HepG2 (cell line): ENCODE measurements around the gene TCERG1L. TPM values are rescaled to one million over a fixed set of nuclear protein-coding genes. Genes with fewer than 3 reads are reported as not detected.

ENCODE experiments used
- ATAC-seq: fragments of 200-7000 bp; cut with Tn5 transposase; 3 replicates; pipeline ENCODE4 v1.9.1; 2020; ENCODE audit warnings: mild to moderate bottlenecking, moderate library complexity
- BruUV-seq: library from RNA; stranded (reverse); fragments of 400-500 nt; replicated peaks from 2 replicates; lab custom pipeline; 2021; lab: Mats Ljungman, UMichigan
- CTCF ChIA-PET: fragments of 300-600 bp; formaldehyde crosslinking; extraction: SDS; loops from one replicate; lab custom pipeline; 2021; ENCODE audit warnings: low total read pairs, inconsistent platforms, low intra/inter-chr PET ratio; lab: Yijun Ruan, JAX
- POLR2A ChIA-PET: fragments of 350-600 bp; sonication (Branson Sonifier 250); formaldehyde crosslinking; loops from one replicate; lab custom pipeline; 2020; ENCODE audit warnings: antibody characterized with exemption, inconsistent platforms; lab: Yijun Ruan, JAX
- DNase-seq: peaks from one replicate; pipeline ENCODE4 v3.0.0-alpha.2; 2015; ENCODE audit warnings: low spot score
- FAIRE-seq: peaks from 3 replicates; lab custom pipeline; 2011; peaks lifted over from hg19 to GRCh38; lab: Jason Lieb, UNC
- H2AFZ ChIP-seq: one replicate; pipeline ENCODE4 v1.6.1; 2011; ENCODE audit warnings: low read length, inconsistent platforms
- H3K27ac ChIP-seq: fragments of 300-600 bp; 3 replicates; pipeline ENCODE4 v1.8.0; 2011; ENCODE audit warnings: mixed run types, mild to moderate bottlenecking, mixed read lengths, low read length, inconsistent platforms; ENCODE audit not compliant: insufficient read depth; ENCODE audit errors: extremely low read length
- H3K27me3 ChIP-seq, 2 experiments: fragments of 200-600 bp in 1 of 2; 2 replicates in 1 of 2; 3 replicates in 1 of 2; pipeline versions ENCODE4 v1.6.0 to v1.8.0; 2011; ENCODE audit warnings: low read length in 2 of 2, mild to moderate bottlenecking in 2 of 2, moderate library complexity in 2 of 2, inconsistent platforms in 1 of 2; ENCODE audit not compliant: insufficient read depth in 2 of 2, control insufficient read depth in 1 of 2
- H3K36me3 ChIP-seq, 2 experiments: fragments of 200-600 bp in 1 of 2; replicated peaks in 1 of 2; 2 replicates in 1 of 2; 3 replicates in 1 of 2; pipeline versions ENCODE4 v1.5.1 to v1.8.0; 2011; ENCODE audit warnings: low read length in 2 of 2, inconsistent platforms in 1 of 2; ENCODE audit not compliant: insufficient read depth in 2 of 2, control insufficient read depth in 1 of 2
- H3K4me1 ChIP-seq: 2 replicates; pipeline ENCODE4 v1.5.1; 2012; ENCODE audit warnings: low read length, inconsistent platforms; ENCODE audit not compliant: insufficient read depth
- H3K4me2 ChIP-seq: 2 replicates; pipeline ENCODE4 v1.6.0; 2011; ENCODE audit warnings: low read depth, low read length, inconsistent platforms
- H3K4me3 ChIP-seq, 3 experiments: fragments of 200-600 bp in 1 of 3; sonication (generic), shearing (Covaris generic) in 1 of 3; replicated peaks in 1 of 3; 2 replicates each; pipeline ENCODE4 v1.5.1; 2011 to 2016; ENCODE audit warnings: low read length in 3 of 3, inconsistent platforms in 2 of 3, low read depth in 2 of 3, mild to moderate bottlenecking in 2 of 3, control low read depth in 1 of 3, mixed read lengths in 1 of 3; ENCODE audit not compliant: insufficient read depth in 1 of 3
- H3K79me2 ChIP-seq: one replicate; pipeline ENCODE4 v1.6.1; 2011; ENCODE audit warnings: low read length, inconsistent platforms; ENCODE audit not compliant: insufficient read depth
- H3K9ac ChIP-seq: 2 replicates; pipeline ENCODE4 v1.6.0; 2011; ENCODE audit warnings: mild to moderate bottlenecking, low read depth, low read length, inconsistent platforms; ENCODE audit not compliant: insufficient read depth
- H3K9me3 ChIP-seq: 2 replicates; pipeline ENCODE4 v1.5.1; 2012; ENCODE audit warnings: mild to moderate bottlenecking, low read length
- H4K20me1 ChIP-seq: 2 replicates; pipeline ENCODE4 v1.6.0; 2011; ENCODE audit warnings: inconsistent platforms, mild to moderate bottlenecking, low read length, moderate library complexity; ENCODE audit not compliant: insufficient read depth
- ARNT ChIP-seq: fragments of 450-650 bp; IDR thresholded peaks from 2 replicates; pipeline ENCODE4 v1.6.1; 2017
- BCL6 ChIP-seq: IDR thresholded peaks from 2 replicates; pipeline ENCODE4 v1.6.1; 2016; ENCODE audit warnings: missing genetic modification reagents, missing compliant biosample characterization
- CC2D1A ChIP-seq: sonication (generic); formaldehyde crosslinking; IDR thresholded peaks from 2 replicates; pipeline ENCODE4 v1.8.1; 2023; ENCODE audit warnings: mild to moderate bottlenecking, missing genetic modification reagents
- CHCHD3 ChIP-seq: sonication (generic); formaldehyde crosslinking; IDR thresholded peaks from 2 replicates; pipeline ENCODE4 v1.8.0; 2022; ENCODE audit warnings: mild to moderate bottlenecking, missing genetic modification reagents, moderate library complexity
- CTCF ChIP-seq: sonication (generic); formaldehyde crosslinking; IDR thresholded peaks from 2 replicates; pipeline ENCODE4 v1.5.0; 2020; ENCODE audit warnings: mild to moderate bottlenecking, missing genetic modification reagents, moderate library complexity
- MXD4 ChIP-seq: IDR thresholded peaks from 2 replicates; pipeline ENCODE4 v1.6.1; 2016; ENCODE audit warnings: mild to moderate bottlenecking, missing biosample characterization, missing genetic modification reagents
- MXI1 ChIP-seq: IDR thresholded peaks from 3 replicates; pipeline ENCODE4 v1.6.1; 2012; ENCODE audit warnings: low read depth, low read length, inconsistent platforms, borderline replicate concordance
- NCOA5 ChIP-seq: sonication (generic); formaldehyde crosslinking; IDR thresholded peaks from 2 replicates; pipeline ENCODE4 v1.4.0; 2020; ENCODE audit warnings: missing genetic modification reagents
- PAWR ChIP-seq: sonication (generic); formaldehyde crosslinking; IDR thresholded peaks from 2 replicates; pipeline ENCODE4 v1.4.0; 2020; ENCODE audit warnings: missing genetic modification reagents, mild to moderate bottlenecking, borderline replicate concordance
- RAD51 ChIP-seq: fragments of 450-650 bp; IDR thresholded peaks from 2 replicates; pipeline ENCODE4 v1.6.1; 2016; ENCODE audit warnings: borderline replicate concordance
- REL ChIP-seq: sonication (generic); formaldehyde crosslinking; conservative IDR thresholded peaks from 2 replicates; pipeline ENCODE4 v1.8.0; 2022; ENCODE audit warnings: mild to moderate bottlenecking, missing genetic modification reagents, moderate library complexity
- SNAI1 ChIP-seq: sonication (generic); formaldehyde crosslinking; IDR thresholded peaks from 2 replicates; pipeline ENCODE4 v1.5.0; 2020; ENCODE audit warnings: mild to moderate bottlenecking, missing genetic modification reagents, borderline replicate concordance
- TAF1 ChIP-seq: sonication (generic); formaldehyde crosslinking; IDR thresholded peaks from 2 replicates; pipeline ENCODE4 v1.4.0; 2020; ENCODE audit warnings: missing genetic modification reagents
- ZBTB10 ChIP-seq: sonication (generic); formaldehyde crosslinking; IDR thresholded peaks from 2 replicates; pipeline ENCODE4 v1.4.0; 2020; ENCODE audit warnings: missing genetic modification reagents, borderline replicate concordance
- ZNF160 ChIP-seq: sonication (generic); formaldehyde crosslinking; IDR thresholded peaks from 2 replicates; pipeline ENCODE4 v1.8.0; 2022; ENCODE audit warnings: mild to moderate bottlenecking, inconsistent platforms, missing genetic modification reagents
- WGBS: methylation state at CpG from one replicate; pipeline ENCODE4 v1.1.6; 2017; ENCODE audit warnings: low lambda C conversion rate; 5-methylcytosine and 5-hydroxymethylcytosine counted together
- in situ Hi-C: cut with HindIII; loops from 2 replicates; pipeline ENCODE4 v1.10.0; 2017; ENCODE audit warnings: low pct_unique_long_range_greater_than_20kb; ENCODE audit not compliant: extremely low pct_ligation_motif_present
- intact Hi-C: fragments of 100-400 bp; cut with micrococcal nuclease; formaldehyde crosslinking; loops from one replicate; pipeline ENCODE4 v1.10.0; 2022; ENCODE audit not compliant: unreplicated experiment
- polyA plus RNA-seq, 8 experiments: library from polyadenylated mRNA; depleted of rRNA in 3 of 8; stranded (reverse) in 7 of 8; unstranded in 1 of 8; fragments of >200 nt; fragmentation: Illumina TruSeq in 4 of 8; extraction: Trizol in 4 of 8; gene quantifications; 2 replicates each; pipeline versions ENCODE4 v1.2.1 to v1.2.3, GENCODE V29; 2011 to 2016; ENCODE audit warnings: low read depth in 4 of 8, missing spikeins in 1 of 8, mixed read lengths in 1 of 8; ENCODE audit not compliant: insufficient read depth in 1 of 8
- total RNA-seq, 5 experiments: library from RNA; depleted of rRNA; stranded (reverse); fragments of >200 nt; fragmentation: Illumina TruSeq; extraction: Trizol; gene quantifications; 2 replicates each; pipeline ENCODE4 v1.2.3, GENCODE V29; 2016; ENCODE audit warnings: low read depth in 1 of 5
- TF ChIP-seq, protein P1 (sequence below): conservative IDR thresholded peaks from 2 replicates; pipeline ENCODE4 v1.6.1; 2018; ENCODE audit warnings: missing genetic modification reagents

TCERG1L gene
- total and polyA plus RNA-seq, 2 of the 13 experiments (the other 11 are each of a cell fraction or from before 2014, with no cell fraction given), result not detected

GRCh38 chr10:131273476-131273875 is 38.0 kb downstream of the TCERG1L start:
- TF ChIP-seq CC2D1A (CRISPR knock-in tag) (no peak), RAD51 (no peak), ZNF160 (CRISPR knock-in tag) (no peak), SNAI1 (CRISPR knock-in tag) (no peak), REL (CRISPR knock-in tag) (no peak), PAWR (CRISPR knock-in tag) (no peak), BCL6 (CRISPR knock-in tag) (no peak), CHCHD3 (CRISPR knock-in tag) (no peak), ZBTB10 (no peak), ARNT (no peak), NCOA5 (CRISPR knock-in tag) (no peak), MXI1 (no peak), TAF1 (no peak), CTCF (CRISPR knock-in tag) (no peak), MXD4 (no peak)
- TF ChIP-seq, protein P1, sequence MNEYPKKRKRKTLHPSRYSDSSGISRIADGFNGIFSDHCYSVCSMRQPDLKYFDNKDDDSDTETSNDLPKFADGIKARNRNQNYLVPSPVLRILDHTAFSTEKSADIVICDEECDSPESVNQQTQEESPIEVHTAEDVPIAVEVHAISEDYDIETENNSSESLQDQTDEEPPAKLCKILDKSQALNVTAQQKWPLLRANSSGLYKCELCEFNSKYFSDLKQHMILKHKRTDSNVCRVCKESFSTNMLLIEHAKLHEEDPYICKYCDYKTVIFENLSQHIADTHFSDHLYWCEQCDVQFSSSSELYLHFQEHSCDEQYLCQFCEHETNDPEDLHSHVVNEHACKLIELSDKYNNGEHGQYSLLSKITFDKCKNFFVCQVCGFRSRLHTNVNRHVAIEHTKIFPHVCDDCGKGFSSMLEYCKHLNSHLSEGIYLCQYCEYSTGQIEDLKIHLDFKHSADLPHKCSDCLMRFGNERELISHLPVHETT, result no peak
- Histone ChIP-seq H3K27me3 (peaks cover 5 to 18% of the 10 kb centered on the region in 2 experiments; a peak in 2 of 5 replicates), H3K79me2 (no peaks in the 10 kb centered on the region), H2AFZ (no peak overlapping the region), H3K36me3 (no peaks in the 10 kb centered on the region), H4K20me1 (no peaks in the 10 kb centered on the region), H3K4me1 (no peaks in the 10 kb centered on the region), H3K27ac (no peak overlapping the region), H3K9me3 (no peaks in the 10 kb centered on the region), H3K9ac (no peak overlapping the region), H3K4me3 (no peak overlapping the region), H3K4me2 (no peak overlapping the region)
- FAIRE-seq, result no peak
- 28% methylated on average over 2 of the region's 10 CpGs for WGBS
- in situ Hi-C loops, result no loop called here
- intact Hi-C loops, result no loop called here
- DNase-seq, result no peak
- ChIA-PET POLR2A (no interaction called here), CTCF (no interaction called here)
- BruUV-seq, result no TSS peak
- no peak for ATAC-seq
